Spleen (tissue), 7 donors: ENCODE data around the gene JADE2.

Experiments
- CTCF ChIP-seq, 11 experiments: fragments of 200-600 bp in 7 of 11; fragments of 450-650 bp in 4 of 11; sonication (generic) in 4 of 11; IDR thresholded peaks in 8 of 11; conservative IDR thresholded peaks in 3 of 11; 1 replicate in 7 of 11; 2 replicates in 4 of 11; pipeline versions ENCODE4 v1.4.0 to v1.8.0; 2016 to 2021; ENCODE audit warnings: antibody characterized with exemption in 11 of 11, inconsistent platforms in 4 of 11, mild to moderate bottlenecking in 1 of 11
- POLR2AphosphoS5 ChIP-seq, 3 donors: sonication (generic); formaldehyde crosslinking; IDR thresholded peaks; one replicate each; pipeline ENCODE4 v1.5.1; 2017; ENCODE audit warnings: antibody characterized with exemption in 3 of 3
- donor health status: DM: no; HTN: no; CAD: no; lungs with moderate emphysema.
- donor health status: DM: no; HTN: no; CAD: no.
- donor health status: DM: no; HTN: no; CAD: no.

DNA sequence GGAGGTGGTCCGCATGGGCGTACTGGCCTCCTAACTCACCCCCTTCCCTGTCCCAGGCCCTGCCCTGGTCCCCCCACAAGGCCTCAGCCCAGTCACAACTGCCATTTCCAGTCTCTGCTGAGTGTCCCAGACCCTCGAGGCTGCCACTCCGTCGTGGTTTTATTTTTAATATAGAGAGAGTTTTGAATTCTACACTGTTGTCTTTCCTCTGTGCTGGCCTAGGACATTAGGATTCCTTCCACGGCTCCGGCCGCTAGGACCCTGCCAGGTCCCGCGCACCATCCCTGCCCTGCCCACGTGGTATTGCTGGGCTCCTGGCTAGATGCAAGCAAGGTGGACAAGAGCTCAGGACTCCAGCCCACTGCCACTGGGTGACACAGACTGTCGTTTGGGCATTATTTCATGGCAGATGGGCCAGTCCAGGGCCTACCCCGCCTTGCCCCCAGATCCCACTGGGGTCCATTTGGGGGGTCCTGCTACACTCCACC lies 53.9 kb downstream of the JADE2 start:
- TF ChIP-seq POLR2AphosphoS5 (IDR thresholded peaks at IDR 0.05) (no peak), CTCF (IDR thresholded peaks at IDR 0.05 in 8 of 11, conservative IDR thresholded peaks at IDR 0.05 in 3 of 11) (no peak)
